HG03565 (cell line): Measurements from ENCODE around the gene ACACB.

Source experiments
- ATAC-seq: cut with Tn5 transposase; IDR thresholded peaks from one replicate; pipeline ENCODE4 v1.9.1; 2021; ENCODE audit warnings: mild to moderate bottlenecking, moderate library complexity; ENCODE audit not compliant: unreplicated experiment

The ACACB gene

DNA sequence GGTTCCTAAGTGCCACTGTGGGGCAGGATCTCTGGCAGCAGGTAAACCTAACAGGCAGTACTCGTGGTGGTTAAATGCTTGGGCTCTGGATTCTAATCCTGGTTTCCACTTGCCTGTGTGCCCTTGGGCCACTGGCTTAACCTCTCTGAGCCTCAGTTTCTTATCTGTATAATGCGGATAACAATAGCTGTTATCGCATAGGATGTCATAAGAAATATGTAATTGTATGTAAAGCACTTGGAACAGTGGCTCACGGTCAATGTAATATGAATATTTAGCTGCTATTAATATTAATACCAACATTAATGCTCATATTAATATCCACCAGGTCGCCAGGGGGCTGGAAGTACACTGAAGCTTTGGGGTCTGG, 175.9 kb downstream of the ACACB start:
- ATAC-seq: no peak

- ATAC-seq: no peak
Measured at GRCh38 chr12:109293106-109293505, 176.7 kb downstream of the ACACB start.

GRCh38 chr12:109294286-109294796, 178.0 kb downstream of the ACACB start:
- no peak for ATAC-seq

- ATAC-seq: no peak
Measured at GRCh38 chr12:109295764-109296425, 179.5 kb downstream of the ACACB start.

- no peak for ATAC-seq
Measured at GRCh38 chr12:109296431-109296830, 180.0 kb downstream of the ACACB start.

GRCh38 chr12:109299849-109300248, 183.5 kb downstream of the ACACB start:
- ATAC-seq: no peak

GRCh38 chr12:109301643-109302168, 185.3 kb downstream of the ACACB start:
- no peak for ATAC-seq

DNA sequence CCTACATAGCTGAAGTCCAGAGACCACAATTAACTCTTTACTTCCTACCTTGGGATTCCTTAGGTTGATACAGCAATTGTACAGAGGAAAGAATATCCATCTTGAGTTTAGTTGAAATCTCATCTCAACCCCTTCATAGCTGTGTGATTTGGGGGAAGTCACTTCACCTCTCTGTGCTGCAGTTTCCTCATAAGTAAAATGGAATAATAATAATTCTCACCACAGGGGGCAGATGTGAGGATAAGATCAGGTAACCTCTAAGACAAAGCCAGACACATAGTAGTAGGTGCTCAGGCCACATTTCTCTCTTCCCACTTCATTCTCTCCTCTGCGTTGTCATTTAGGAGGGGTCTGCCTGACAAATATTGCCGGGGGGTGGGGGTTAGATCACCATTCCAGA, 186.0 kb downstream of the ACACB start:
- ATAC-seq: no peak

GRCh38 chr12:109302770-109303169, 186.4 kb downstream of the ACACB start:
- no peak for ATAC-seq

DNA sequence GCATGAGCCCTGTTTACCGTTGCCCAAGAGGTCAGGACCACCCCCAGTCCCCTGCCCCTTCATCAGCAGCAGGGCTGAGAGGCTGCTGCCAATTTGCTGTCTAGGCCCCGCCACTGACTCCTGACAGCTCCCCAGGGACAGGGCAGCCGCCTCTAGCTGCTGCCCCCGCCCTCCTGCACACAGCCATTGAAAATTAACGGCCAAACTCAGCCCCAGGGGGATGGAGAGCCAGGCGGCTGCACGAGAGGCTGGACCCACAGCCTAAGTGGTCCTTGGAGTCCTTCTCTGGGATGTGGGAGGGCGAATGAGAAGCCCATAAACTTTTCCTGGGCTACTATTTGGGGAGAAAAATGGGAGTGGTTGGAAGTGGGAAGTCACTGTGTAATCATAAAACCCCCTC, 188.1 kb downstream of the ACACB start:
- ATAC-seq: no peak

- ATAC-seq: no peak
Measured at GRCh38 chr12:109305547-109305946, 189.2 kb downstream of the ACACB start.

- no peak for ATAC-seq
Measured at GRCh38 chr12:109307051-109307450, 190.7 kb downstream of the ACACB start.

DNA sequence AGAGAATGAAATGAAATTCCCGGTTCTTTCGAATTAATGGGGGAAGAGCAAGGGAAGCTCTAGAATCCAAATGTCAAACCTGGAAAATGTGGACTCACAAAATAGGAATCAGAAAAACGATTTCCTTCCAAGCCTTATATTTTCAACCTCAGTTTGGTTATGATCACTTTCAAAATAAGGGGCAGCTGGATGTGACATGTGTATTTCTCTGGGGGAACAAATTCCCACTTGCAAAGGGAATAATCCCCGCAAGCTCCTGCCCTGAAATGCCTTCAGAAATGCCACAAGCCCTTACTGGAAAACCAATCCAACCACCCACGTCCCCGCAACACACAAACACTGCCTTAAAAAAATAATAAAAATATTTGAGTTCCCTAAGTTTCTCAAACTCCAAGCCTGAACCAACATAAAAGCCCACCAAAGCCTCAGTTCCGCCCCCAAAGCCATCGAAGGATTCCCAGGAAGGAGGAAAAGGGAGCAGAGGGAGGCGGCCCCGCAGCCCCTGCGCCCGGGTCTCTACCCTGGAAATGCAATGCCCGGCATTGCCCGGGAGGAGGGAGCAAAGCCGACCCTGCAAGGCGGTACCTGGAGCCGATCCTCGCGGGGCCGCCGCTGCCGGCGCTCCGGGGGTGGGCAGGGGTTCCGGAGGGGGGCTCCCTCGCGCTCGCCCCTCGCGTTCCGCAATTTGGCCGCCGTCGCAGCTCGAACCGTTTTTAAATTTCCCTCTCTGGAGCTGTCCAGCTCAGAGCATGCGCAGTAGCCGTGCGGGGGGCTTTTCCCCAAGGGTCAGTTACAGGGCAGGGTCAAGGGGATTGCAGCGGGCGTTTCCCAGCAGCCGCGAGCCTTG, 192.4 kb downstream of the ACACB start, which contains the start of gene FOXN4:
TSS of gene FOXN4 (minus strand) at position 751 of the 847 bp plus-strand sequence. CDS start 963 bp downstream, outside the sequence.
- ATAC-seq: no peak

GRCh38 chr12:109309381-109310246, 193.2 kb downstream of the ACACB start:
- ATAC-seq: no peak

DNA sequence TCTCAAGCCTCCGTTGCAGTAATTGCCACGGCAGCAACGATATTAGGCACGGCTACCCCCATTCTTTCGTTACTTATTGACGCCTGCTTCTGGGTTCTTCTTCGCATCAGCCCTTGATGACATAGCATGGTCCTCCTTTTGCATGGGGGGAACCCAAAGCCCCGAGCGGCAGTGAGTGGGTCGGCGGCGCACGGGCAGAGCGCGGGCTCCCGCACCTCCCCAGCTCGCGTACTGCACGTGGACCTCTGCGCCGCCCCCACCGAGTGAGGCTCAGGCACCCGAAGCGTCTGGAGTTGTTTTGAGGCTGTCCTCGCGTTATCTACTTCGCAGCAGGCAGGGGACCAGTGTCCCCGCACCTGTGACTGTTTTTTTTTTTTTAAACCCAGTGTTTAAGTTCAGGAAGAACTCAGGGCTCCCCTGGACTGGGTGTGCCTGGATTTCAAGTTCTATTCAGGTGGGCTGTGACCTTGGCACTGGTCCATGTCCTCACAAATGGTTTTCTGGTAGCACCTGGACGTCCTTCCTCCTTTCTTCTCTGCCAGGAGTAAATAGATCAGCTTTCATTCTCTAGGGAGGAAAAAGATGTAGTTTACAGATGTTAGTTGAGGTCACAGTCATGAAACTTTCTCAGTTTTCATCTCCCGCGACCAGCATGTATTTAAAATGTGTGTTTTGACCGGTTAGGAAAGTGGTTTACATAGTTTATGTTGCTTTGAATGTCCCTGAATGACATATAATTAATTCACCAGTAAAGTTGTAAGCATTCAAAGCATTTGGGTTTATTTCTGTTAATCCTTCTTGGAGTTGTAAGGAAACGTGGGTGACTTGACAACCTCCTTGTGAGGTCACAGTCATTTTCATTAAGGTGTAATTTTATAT, 194.1 kb downstream of the ACACB start:
- ATAC-seq: no peak
